ENCODE results near the gene C12orf75. TPM values are rescaled to one million over a fixed set of nuclear protein-coding genes. Genes with fewer than 3 reads are reported as not detected.

Gene C12orf75
- 100 to 1,000 TPM; 301 to 311 TPM for total RNA-seq

- CTCF ChIA-PET = interaction anchor here (0.6 to 5.2 kb wide), 7 partner anchors 10 to 95 kb away, joined by 3 to 36 read pairs (median 9); partner anchors contain the start of gene APPL2
- POLR2A ChIA-PET = interaction anchor here (0.6 to 2.6 kb wide), 10 partner anchors 8 to 94 kb away, joined by 3 to 8 read pairs (median 4); partner anchors contain the start of gene APPL2
- Mint-ChIP-seq H3K36me3 (ENCODE audit: low read depth) (peaks cover 39% of the 10 kb centered on the region), H3K9me3 (ENCODE audit: insufficient read depth) (no peaks in the 10 kb centered on the region), H3K4me3 (peak within 1 kb of the TSS; percentile 91), H3K4me1 (ENCODE audit: low read depth) (peaks cover 76% of the 10 kb centered on the region), H3K27ac (peak within 1 kb of the TSS; percentile 91), H3K27me3 (ENCODE audit: low read depth) (no peaks in the 10 kb centered on the region)
- peak; percentile 87 for ATAC-seq
- peak; percentile 96 for DNase-seq
Observed at GRCh38 chr12:105330283-105330930, at the start of gene C12orf75. Gene C12orf75, plus strand, starts transcription at chr12:105330691. Its CDS starts 201 bp downstream, at chr12:105330892.

- DNase-seq (no peak), ATAC-seq (no peak)
- Mint-ChIP-seq H3K4me1 (ENCODE audit: low read depth) (peaks cover 10% of the 10 kb centered on the region), H3K4me3 (no peak overlapping the region), H3K27me3 (ENCODE audit: low read depth) (peaks cover 24% of the 10 kb centered on the region), H3K27ac (no peak overlapping the region), H3K9me3 (ENCODE audit: insufficient read depth) (no peaks in the 10 kb centered on the region), H3K36me3 (ENCODE audit: low read depth) (no peaks in the 10 kb centered on the region)
- ChIA-PET CTCF (no interaction called here), POLR2A (no interaction called here)
Observed at GRCh38 chr12:105280966-105281693, 49.4 kb upstream of the C12orf75 start.

DNA sequence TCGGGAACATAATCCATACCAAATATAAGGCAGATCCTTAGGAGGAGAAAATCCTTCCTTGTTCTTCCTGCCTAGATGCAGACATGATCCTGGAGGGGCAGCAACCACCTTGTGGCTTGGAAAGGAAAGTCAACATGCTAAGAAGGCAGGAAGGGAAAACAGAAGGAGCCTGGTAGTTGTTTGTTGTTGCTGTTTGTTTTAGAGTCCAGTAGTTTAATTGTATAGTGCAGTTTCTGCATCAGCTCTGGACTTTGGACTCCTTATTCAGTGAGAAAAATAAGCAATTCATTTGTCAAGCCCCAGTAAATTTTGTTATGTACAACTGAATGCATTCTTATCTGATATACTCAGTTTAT lies 48.8 kb upstream of the C12orf75 start:
- Mint-ChIP-seq H3K4me1 (ENCODE audit: low read depth) (peaks cover 5% of the 10 kb centered on the region), H3K27me3 (ENCODE audit: low read depth) (peaks cover 24% of the 10 kb centered on the region), H3K27ac (no peak overlapping the region), H3K4me3 (no peak overlapping the region), H3K9me3 (ENCODE audit: insufficient read depth) (no peaks in the 10 kb centered on the region), H3K36me3 (ENCODE audit: low read depth) (no peaks in the 10 kb centered on the region)
- ChIA-PET POLR2A (no interaction called here), CTCF (no interaction called here)
- ATAC-seq = no peak
- DNase-seq = no peak

GRCh38 chr12:105285378-105285777 lies 45.1 kb upstream of the C12orf75 start:
- Mint-ChIP-seq H3K27ac (no peak overlapping the region), H3K4me1 (ENCODE audit: low read depth) (no peaks in the 10 kb centered on the region), H3K4me3 (no peak overlapping the region), H3K9me3 (ENCODE audit: insufficient read depth) (no peaks in the 10 kb centered on the region), H3K27me3 (ENCODE audit: low read depth) (peaks cover 25% of the 10 kb centered on the region), H3K36me3 (ENCODE audit: low read depth) (no peaks in the 10 kb centered on the region)
- DNase-seq = no peak
- ChIA-PET POLR2A (no interaction called here), CTCF (no interaction called here)
- ATAC-seq = no peak

DNA sequence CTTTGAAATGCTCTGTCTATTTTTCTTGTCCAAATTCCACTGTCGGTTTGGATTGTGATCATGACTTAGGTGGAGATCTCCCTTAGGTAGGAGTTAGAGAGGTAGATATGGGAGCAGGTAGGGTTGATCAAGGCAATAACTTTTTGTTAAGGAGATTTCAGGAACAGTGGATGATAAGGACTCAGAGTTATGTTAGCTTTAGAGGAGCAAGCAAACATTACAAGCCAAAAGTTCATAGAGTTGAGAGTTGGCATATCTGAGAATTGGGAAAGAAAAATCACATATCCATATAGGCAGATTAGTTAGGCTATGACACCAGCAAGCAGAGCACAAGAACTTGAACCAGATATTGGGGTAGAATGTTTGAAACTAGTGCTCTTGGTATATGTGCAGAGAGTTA lies 43.1 kb upstream of the C12orf75 start:
- ChIA-PET CTCF (no interaction called here), POLR2A (no interaction called here)
- Mint-ChIP-seq H3K27ac (no peak overlapping the region), H3K27me3 (ENCODE audit: low read depth) (peaks cover 30% of the 10 kb centered on the region), H3K4me3 (no peak overlapping the region), H3K36me3 (ENCODE audit: low read depth) (no peaks in the 10 kb centered on the region), H3K9me3 (ENCODE audit: insufficient read depth) (no peaks in the 10 kb centered on the region), H3K4me1 (ENCODE audit: low read depth) (no peaks in the 10 kb centered on the region)
- no peak for ATAC-seq
- no peak for DNase-seq

GRCh38 chr12:105288311-105288996 lies 42.0 kb upstream of the C12orf75 start:
- Mint-ChIP-seq H3K27ac (no peak overlapping the region), H3K36me3 (ENCODE audit: low read depth) (no peaks in the 10 kb centered on the region), H3K4me1 (ENCODE audit: low read depth) (no peaks in the 10 kb centered on the region), H3K4me3 (no peak overlapping the region), H3K9me3 (ENCODE audit: insufficient read depth) (no peaks in the 10 kb centered on the region), H3K27me3 (ENCODE audit: low read depth) (peaks cover 28% of the 10 kb centered on the region)
- ChIA-PET POLR2A (no interaction called here), CTCF (no interaction called here)
- DNase-seq (no peak), ATAC-seq (no peak)

DNA sequence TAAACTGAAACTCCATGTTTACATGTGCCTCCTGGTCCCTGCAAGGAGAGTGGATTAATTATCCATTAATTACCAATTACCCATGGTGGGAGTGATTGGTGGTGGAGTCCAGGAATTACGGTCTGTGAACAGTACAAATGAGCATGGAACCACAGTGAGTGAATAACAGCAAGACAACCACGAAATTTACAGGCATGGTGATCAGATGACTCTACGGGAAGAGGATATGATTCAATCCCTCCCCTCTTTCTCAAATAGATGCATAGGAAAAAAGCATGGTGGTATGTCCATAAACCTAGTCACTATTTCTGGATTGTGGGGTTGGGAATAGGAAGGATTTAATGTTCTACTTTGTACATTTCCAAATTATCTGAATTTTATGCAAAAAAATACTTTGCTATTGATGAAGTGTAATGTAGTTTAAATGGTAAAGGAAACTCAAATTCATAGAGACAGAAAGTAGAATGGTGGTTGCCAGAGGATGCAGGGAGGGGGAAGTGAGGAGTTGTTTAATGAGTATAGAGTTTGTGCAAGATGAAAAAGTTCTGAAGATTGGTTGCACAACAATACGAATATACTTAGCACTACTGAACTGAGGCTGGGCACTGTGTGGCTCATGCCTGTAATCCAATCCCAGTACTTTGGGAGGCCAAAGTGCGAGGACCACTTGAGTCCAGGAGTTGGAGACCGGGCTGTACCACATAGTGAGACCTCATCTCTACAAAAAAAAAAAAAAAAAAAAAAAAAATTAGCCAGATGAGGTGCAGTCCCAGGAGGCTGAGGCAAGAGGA lies 41.2 kb upstream of the C12orf75 start:
- no peaks in the 10 kb centered on the region for H3K36me3 Mint-ChIP-seq (ENCODE audit: low read depth)
- ATAC-seq = no peak
- H3K9me3 Mint-ChIP-seq (ENCODE audit: insufficient read depth) = no peaks in the 10 kb centered on the region
- ChIA-PET CTCF (no interaction called here), POLR2A (no interaction called here)
- no peak overlapping the region for H3K4me3 Mint-ChIP-seq
- no peaks in the 10 kb centered on the region for H3K4me1 Mint-ChIP-seq (ENCODE audit: low read depth)
- no peak overlapping the region for H3K27ac Mint-ChIP-seq
- no peak for DNase-seq
- H3K27me3 Mint-ChIP-seq (ENCODE audit: low read depth) = peaks cover 27% of the 10 kb centered on the region

DNA sequence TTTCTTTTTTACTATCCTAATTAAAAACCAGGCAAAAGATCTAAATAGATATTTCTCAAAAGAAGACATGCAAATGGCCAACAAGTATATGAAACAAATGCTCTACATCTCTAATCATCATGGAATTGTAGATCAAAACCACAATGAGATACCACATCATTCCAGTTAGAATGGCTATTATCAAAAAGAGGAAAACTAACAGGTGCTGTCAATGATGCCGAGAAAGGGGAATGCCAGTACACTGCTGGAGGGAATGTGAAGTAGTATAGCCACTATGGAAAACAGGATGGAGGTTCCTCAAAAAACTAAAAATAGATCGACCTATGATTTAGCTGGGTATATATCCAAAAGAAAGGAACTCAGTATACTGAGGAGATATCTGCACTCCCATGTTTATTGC lies 39.0 kb upstream of the C12orf75 start:
- POLR2A ChIA-PET = no interaction called here

GRCh38 chr12:105292705-105293104 lies 37.8 kb upstream of the C12orf75 start:
- CTCF ChIA-PET = interaction anchor here (0.6 to 0.8 kb wide), 2 partner anchors 27 to 1661 kb away, joined by 3 read pairs; no protein-coding TSS in a partner anchor
- POLR2A ChIA-PET = interaction anchor here (1.4 kb wide), 1 partner anchor 39 kb away, joined by 6 read pairs; no protein-coding TSS in a partner anchor
- Mint-ChIP-seq H3K27ac (no peak overlapping the region), H3K27me3 (ENCODE audit: low read depth) (peaks cover 21% of the 10 kb centered on the region), H3K4me1 (ENCODE audit: low read depth) (no peaks in the 10 kb centered on the region), H3K9me3 (ENCODE audit: insufficient read depth) (peaks cover 4% of the 10 kb centered on the region), H3K4me3 (no peak overlapping the region), H3K36me3 (ENCODE audit: low read depth) (no peaks in the 10 kb centered on the region)
- ATAC-seq = no peak
- no peak for DNase-seq

More for the DNA sequence above, 39.0 kb upstream of the C12orf75 start:
- peaks cover 21% of the 10 kb centered on the region for H3K27me3 Mint-ChIP-seq (ENCODE audit: low read depth)
- H3K4me3 Mint-ChIP-seq = no peak overlapping the region
- ATAC-seq (no peak), DNase-seq (no peak)
- peaks cover 4% of the 10 kb centered on the region for H3K9me3 Mint-ChIP-seq (ENCODE audit: insufficient read depth)
- H3K27ac Mint-ChIP-seq = no peak overlapping the region
- H3K36me3 Mint-ChIP-seq (ENCODE audit: low read depth) = no peaks in the 10 kb centered on the region
- no peaks in the 10 kb centered on the region for H3K4me1 Mint-ChIP-seq (ENCODE audit: low read depth)
- CTCF ChIA-PET = no interaction called here

GRCh38 chr12:105293187-105293586 lies 37.3 kb upstream of the C12orf75 start:
- DNase-seq = no peak
- CTCF ChIA-PET = interaction anchor here (0.8 kb wide), 1 partner anchor 27 kb away, joined by 3 read pairs; no protein-coding TSS in a partner anchor
- Mint-ChIP-seq H3K4me3 (no peak overlapping the region), H3K4me1 (ENCODE audit: low read depth) (no peaks in the 10 kb centered on the region), H3K27ac (no peak overlapping the region), H3K36me3 (ENCODE audit: low read depth) (peaks cover 3% of the 10 kb centered on the region), H3K9me3 (ENCODE audit: insufficient read depth) (peaks cover 8% of the 10 kb centered on the region), H3K27me3 (ENCODE audit: low read depth) (peaks cover 21% of the 10 kb centered on the region)
- POLR2A ChIA-PET = interaction anchor here (1.4 kb wide), 1 partner anchor 38 kb away, joined by 6 read pairs; no protein-coding TSS in a partner anchor
- ATAC-seq = no peak

DNA sequence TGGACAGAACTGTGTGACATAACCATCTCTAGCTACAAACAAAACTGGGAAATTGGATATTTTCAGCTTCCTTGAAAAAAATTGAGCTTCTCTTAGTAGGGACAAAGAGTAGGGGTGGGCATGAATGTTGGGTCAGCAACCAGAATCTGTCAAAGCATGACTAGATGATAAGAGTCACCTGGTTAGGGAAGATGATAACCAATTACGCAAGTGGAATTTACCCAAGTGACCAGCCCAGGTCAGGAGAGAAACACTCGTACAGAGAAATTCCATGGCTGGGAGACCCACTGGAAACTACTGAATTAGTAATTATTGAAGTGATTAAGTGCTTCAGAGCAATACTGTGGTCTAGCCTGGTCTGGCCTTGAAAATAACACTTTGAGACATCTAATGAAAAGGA lies 36.3 kb upstream of the C12orf75 start:
- Mint-ChIP-seq H3K4me1 (ENCODE audit: low read depth) (no peaks in the 10 kb centered on the region), H3K36me3 (ENCODE audit: low read depth) (peaks cover 5% of the 10 kb centered on the region), H3K27me3 (ENCODE audit: low read depth) (peaks cover 21% of the 10 kb centered on the region), H3K9me3 (ENCODE audit: insufficient read depth) (peaks cover 12% of the 10 kb centered on the region), H3K4me3 (no peak overlapping the region), H3K27ac (no peak overlapping the region)
- ATAC-seq = no peak
- no peak for DNase-seq
- ChIA-PET CTCF (no interaction called here), POLR2A (interaction anchor here (0.6 to 1.4 kb wide), 2 partner anchors 37 to 548 kb away, joined by 3 to 6 read pairs; no protein-coding TSS in a partner anchor)
